Measurements from ENCODE around the gene CSK. TPM values are rescaled to one million over a fixed set of nuclear protein-coding genes. Genes with fewer than 3 reads are reported as not detected.
A peak's percentile ranks its signal among the peaks of the same experiment; 100 is the strongest.

The CSK gene
- total and polyA plus RNA-seq, 2 experiments from 2014 or later: 13.6 to 27.5 TPM

DNA sequence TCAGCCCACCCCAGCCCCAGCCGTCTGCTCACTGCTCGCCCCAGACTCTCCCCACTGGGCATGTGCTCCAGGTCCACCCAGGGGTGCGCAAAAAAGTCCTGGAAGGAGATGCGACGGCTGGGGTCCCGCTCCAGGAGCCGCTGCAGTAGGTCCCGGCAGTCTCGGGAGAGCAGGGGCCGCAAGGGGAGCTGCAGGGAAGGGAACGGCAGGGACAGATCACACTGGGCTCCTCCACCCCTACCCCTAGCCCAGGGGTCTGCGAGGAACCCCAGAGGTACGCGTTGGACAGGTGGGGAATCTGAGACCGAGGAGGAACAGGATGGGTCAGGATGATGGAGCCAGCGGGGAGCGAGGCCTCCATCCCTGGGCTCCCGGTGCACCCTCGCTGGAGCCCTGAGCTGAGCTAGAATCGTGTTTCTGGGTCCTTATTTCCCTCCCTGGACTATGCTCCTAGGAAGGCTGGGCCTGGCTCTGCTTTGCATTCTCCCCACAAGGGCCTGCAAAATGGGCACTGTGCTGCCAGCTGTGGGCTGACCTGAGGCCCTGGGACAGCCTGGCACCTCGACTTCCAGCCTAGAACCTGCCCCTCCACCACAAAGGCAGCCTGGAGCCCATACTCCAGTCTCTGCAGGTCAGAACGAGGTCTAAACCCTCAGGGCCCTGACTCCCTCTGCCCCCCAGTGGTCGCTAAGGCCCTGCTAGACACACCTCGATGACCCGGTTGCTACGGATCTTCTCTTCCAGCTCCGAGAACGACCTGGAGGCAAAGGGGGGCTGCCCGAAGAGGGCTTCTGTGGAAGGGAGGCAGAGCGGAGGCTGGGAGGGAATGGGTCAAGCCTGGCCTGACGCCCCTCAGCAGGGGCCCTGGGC lies 57.9 kb downstream of the CSK start:
- Histone ChIP-seq H3K4me3 (no peak overlapping the region), H4K20me1 (replicated peaks; ENCODE audit: insufficient read depth) (no peaks in the 10 kb centered on the region; the same call in 1 of the 2 replicates), H2AFZ (no peak overlapping the region), H3K9me2 (ENCODE audit: insufficient read depth) (no peaks in the 10 kb centered on the region), H3K4me2 (no peak overlapping the region), H3F3A (replicated peaks; ENCODE audit: low read depth) (peaks cover 9% of the 10 kb centered on the region; the same call in 1 of the 2 replicates), H3K27ac (ENCODE audit: low read depth) (no peak overlapping the region), H3K27me3 (ENCODE audit: insufficient read depth) (no peaks in the 10 kb centered on the region), H3K79me2 (replicated peaks; ENCODE audit: insufficient read depth) (no peaks in the 10 kb centered on the region), H3K4me1 (ENCODE audit: insufficient read depth) (peaks cover 9% of the 10 kb centered on the region), H3K36me3 (ENCODE audit: insufficient read depth) (no peaks in the 10 kb centered on the region; the same call in 1 of the 2 replicates)
- TF ChIP-seq EZH2 (IDR thresholded peaks at IDR 0.05; ENCODE audit: low read depth, unreplicated experiment): no peak
- TF ChIP-seq, protein P1, sequence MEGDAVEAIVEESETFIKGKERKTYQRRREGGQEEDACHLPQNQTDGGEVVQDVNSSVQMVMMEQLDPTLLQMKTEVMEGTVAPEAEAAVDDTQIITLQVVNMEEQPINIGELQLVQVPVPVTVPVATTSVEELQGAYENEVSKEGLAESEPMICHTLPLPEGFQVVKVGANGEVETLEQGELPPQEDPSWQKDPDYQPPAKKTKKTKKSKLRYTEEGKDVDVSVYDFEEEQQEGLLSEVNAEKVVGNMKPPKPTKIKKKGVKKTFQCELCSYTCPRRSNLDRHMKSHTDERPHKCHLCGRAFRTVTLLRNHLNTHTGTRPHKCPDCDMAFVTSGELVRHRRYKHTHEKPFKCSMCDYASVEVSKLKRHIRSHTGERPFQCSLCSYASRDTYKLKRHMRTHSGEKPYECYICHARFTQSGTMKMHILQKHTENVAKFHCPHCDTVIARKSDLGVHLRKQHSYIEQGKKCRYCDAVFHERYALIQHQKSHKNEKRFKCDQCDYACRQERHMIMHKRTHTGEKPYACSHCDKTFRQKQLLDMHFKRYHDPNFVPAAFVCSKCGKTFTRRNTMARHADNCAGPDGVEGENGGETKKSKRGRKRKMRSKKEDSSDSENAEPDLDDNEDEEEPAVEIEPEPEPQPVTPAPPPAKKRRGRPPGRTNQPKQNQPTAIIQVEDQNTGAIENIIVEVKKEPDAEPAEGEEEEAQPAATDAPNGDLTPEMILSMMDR (conservative IDR thresholded peaks at IDR 0.05; ENCODE audit: low read depth in 2 of 2): peak; percentile 17 to 59; a peak in 3 of 4 replicates
- DNase-seq (ENCODE audit: low spot score): peak; percentile 62
- Mint-ChIP-seq H3K27ac (no peak overlapping the region), H3K9me3 (no peaks in the 10 kb centered on the region; the same call in 2 of the 3 replicates), H3K27me3 (ENCODE audit: insufficient read depth, low read depth, poor library complexity) (peaks cover 23% of the 10 kb centered on the region), H3K36me3 (ENCODE audit: low read depth) (peaks cover 22% of the 10 kb centered on the region), H3K4me3 (no peak overlapping the region), H3K4me1 (peaks cover 33% of the 10 kb centered on the region)
- ATAC-seq: peak; percentile 6

DNA sequence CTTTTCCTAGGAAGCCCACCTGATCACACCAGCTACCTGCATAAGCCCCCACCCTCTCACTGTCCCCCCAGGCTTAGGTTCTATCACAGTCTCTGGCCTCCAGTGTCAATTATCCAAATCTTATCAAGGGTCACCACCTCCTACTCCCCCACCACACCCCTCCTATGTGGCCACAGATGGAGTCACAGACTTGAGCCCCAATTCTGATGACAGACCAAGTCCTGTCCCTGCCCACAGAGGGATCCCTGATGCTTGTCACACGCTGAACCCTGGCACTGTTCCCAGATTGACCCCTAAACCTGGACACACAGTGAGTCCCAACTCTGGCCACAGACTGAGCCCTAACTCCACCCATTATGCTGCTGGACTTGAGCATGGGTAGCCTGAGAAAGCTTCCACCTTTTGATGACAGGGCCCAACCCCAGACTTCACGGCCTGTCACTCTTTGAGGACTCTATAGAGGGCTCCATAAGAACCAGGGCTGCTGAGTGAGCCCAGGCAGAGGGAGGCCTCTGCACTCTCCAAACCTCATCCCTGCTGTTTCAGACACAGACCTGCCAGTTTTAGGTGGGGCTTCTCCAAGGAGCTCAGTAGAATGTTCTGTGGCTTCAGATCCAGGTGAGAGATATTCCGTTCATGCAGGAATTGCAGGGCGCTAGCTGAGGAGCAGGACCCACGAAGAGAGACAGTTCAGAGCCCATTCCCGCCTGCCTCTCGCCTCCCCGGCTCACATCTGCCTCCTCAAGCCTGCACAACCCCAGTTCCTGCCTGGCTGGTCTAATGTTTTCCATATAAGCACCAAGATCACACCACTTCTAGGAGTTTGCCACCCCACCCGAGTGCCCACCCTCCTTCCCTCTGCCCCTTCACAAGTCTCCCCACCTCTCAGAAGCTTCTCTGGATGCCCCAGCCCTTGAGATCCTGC lies 59.2 kb downstream of the CSK start:
- Histone ChIP-seq H3F3A (replicated peaks; ENCODE audit: low read depth) (0 out of 2 replicates have a peak, but pooled peaks cover 5% of the 10 kb centered on the region), H3K4me1 (ENCODE audit: insufficient read depth) (peaks cover 9% of the 10 kb centered on the region), H3K27me3 (ENCODE audit: insufficient read depth) (no peaks in the 10 kb centered on the region), H3K79me2 (replicated peaks; ENCODE audit: insufficient read depth) (no peaks in the 10 kb centered on the region), H3K36me3 (ENCODE audit: insufficient read depth) (no peaks in the 10 kb centered on the region; the same call in 1 of the 2 replicates), H4K20me1 (replicated peaks; ENCODE audit: insufficient read depth) (no peaks in the 10 kb centered on the region; the same call in 1 of the 2 replicates), H3K4me2 (no peak overlapping the region), H3K9me2 (ENCODE audit: insufficient read depth) (no peaks in the 10 kb centered on the region), H3K4me3 (no peak overlapping the region), H2AFZ (no peak overlapping the region), H3K27ac (ENCODE audit: low read depth) (no peak overlapping the region)
- no peaks in the 10 kb centered on the region for H3K9me3 Mint-ChIP-seq
- H3K27ac Mint-ChIP-seq: no peak overlapping the region; the same call in 1 of the 2 replicates
- DNase-seq (ENCODE audit: low spot score) (no peak), ATAC-seq (no peak)
- peaks cover 16% of the 10 kb centered on the region for H3K36me3 Mint-ChIP-seq (ENCODE audit: low read depth)
- H3K4me3 Mint-ChIP-seq: peak overlapping the region; percentile 91
- H3K27me3 Mint-ChIP-seq (ENCODE audit: insufficient read depth, low read depth, poor library complexity): peaks cover 15% of the 10 kb centered on the region
- H3K4me1 Mint-ChIP-seq: peaks cover 22% of the 10 kb centered on the region
- TF ChIP-seq EZH2 (IDR thresholded peaks at IDR 0.05; ENCODE audit: low read depth, unreplicated experiment): no peak
- TF ChIP-seq NANOG (IDR thresholded peaks at IDR 0.05; ENCODE audit: borderline replicate concordance): no peak
- no peak for TF ChIP-seq ZNF331 (CRISPR knock-in tag; IDR thresholded peaks at IDR 0.05; ENCODE audit: low read depth)
- TF ChIP-seq EZH2phosphoT487 (IDR thresholded peaks at IDR 0.05; ENCODE audit: unreplicated experiment): no peak
- no peak for TF ChIP-seq CREB1 (CRISPR knock-in tag; IDR thresholded peaks at IDR 0.05; ENCODE audit: low read depth)
- no peak for TF ChIP-seq POLR2AphosphoS5 (IDR thresholded peaks at IDR 0.05; ENCODE audit: low read depth)
- no peak for TF ChIP-seq JUNB (IDR thresholded peaks at IDR 0.05; ENCODE audit: unreplicated experiment)
- TF ChIP-seq STAT1 (IDR thresholded peaks at IDR 0.05; ENCODE audit: unreplicated experiment): no peak
- TF ChIP-seq, protein P1 (conservative IDR thresholded peaks at IDR 0.05; ENCODE audit: low read depth in 2 of 2): no peak
- TF ChIP-seq, protein P2, sequence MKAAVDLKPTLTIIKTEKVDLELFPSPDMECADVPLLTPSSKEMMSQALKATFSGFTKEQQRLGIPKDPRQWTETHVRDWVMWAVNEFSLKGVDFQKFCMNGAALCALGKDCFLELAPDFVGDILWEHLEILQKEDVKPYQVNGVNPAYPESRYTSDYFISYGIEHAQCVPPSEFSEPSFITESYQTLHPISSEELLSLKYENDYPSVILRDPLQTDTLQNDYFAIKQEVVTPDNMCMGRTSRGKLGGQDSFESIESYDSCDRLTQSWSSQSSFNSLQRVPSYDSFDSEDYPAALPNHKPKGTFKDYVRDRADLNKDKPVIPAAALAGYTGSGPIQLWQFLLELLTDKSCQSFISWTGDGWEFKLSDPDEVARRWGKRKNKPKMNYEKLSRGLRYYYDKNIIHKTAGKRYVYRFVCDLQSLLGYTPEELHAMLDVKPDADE (IDR thresholded peaks at IDR 0.05): no peak
- TF ChIP-seq ZNF114 (CRISPR knock-in tag; IDR thresholded peaks at IDR 0.05): no peak
- TF ChIP-seq, protein P3, sequence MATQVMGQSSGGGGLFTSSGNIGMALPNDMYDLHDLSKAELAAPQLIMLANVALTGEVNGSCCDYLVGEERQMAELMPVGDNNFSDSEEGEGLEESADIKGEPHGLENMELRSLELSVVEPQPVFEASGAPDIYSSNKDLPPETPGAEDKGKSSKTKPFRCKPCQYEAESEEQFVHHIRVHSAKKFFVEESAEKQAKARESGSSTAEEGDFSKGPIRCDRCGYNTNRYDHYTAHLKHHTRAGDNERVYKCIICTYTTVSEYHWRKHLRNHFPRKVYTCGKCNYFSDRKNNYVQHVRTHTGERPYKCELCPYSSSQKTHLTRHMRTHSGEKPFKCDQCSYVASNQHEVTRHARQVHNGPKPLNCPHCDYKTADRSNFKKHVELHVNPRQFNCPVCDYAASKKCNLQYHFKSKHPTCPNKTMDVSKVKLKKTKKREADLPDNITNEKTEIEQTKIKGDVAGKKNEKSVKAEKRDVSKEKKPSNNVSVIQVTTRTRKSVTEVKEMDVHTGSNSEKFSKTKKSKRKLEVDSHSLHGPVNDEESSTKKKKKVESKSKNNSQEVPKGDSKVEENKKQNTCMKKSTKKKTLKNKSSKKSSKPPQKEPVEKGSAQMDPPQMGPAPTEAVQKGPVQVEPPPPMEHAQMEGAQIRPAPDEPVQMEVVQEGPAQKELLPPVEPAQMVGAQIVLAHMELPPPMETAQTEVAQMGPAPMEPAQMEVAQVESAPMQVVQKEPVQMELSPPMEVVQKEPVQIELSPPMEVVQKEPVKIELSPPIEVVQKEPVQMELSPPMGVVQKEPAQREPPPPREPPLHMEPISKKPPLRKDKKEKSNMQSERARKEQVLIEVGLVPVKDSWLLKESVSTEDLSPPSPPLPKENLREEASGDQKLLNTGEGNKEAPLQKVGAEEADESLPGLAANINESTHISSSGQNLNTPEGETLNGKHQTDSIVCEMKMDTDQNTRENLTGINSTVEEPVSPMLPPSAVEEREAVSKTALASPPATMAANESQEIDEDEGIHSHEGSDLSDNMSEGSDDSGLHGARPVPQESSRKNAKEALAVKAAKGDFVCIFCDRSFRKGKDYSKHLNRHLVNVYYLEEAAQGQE (IDR thresholded peaks at IDR 0.05; ENCODE audit: unreplicated experiment): no peak

Data from GM23338 (cell line).